GM12878 (cell line): Measurements from ENCODE around the gene FEN1.

Experiments used
- CEBPB ChIP-seq, 2 experiments: fragments of 150-350 bp in 1 of 2; IDR thresholded peaks; 2 replicates each; pipeline ENCODE4 v1.6.1; 2012 to 2014; ENCODE audit warnings: low read depth in 2 of 2, low read length in 2 of 2, borderline replicate concordance in 1 of 2, inconsistent platforms in 1 of 2
- ETV6 ChIP-seq, 2 experiments: fragments of 450-650 bp in 1 of 2; IDR thresholded peaks in 1 of 2; conservative IDR thresholded peaks in 1 of 2; 2 replicates each; pipeline ENCODE4 v1.6.1; 2014; ENCODE audit warnings: antibody characterized with exemption in 1 of 2, borderline replicate concordance in 1 of 2, low read depth in 1 of 2, mild to moderate bottlenecking in 1 of 2, moderate library complexity in 1 of 2
- MXI1 ChIP-seq: fragments of 150-350 bp; IDR thresholded peaks from 2 replicates; pipeline ENCODE4 v1.6.1; 2011; ENCODE audit warnings: low read depth, mild to moderate bottlenecking, inconsistent platforms, low read length, improper control_type of control experiment
- POLR2A ChIP-seq: IDR thresholded peaks from 2 replicates; pipeline ENCODE4 v1.6.1; 2011; ENCODE audit warnings: low read depth, mild to moderate bottlenecking, low read length
- RCOR1 ChIP-seq: conservative IDR thresholded peaks from 2 replicates; pipeline ENCODE4 v1.6.1; 2012; ENCODE audit warnings: low read depth, low read length, improper control_type of control experiment
- SIN3A ChIP-seq: IDR thresholded peaks from 2 replicates; pipeline ENCODE4 v1.6.1; 2012; ENCODE audit warnings: low read depth, low read length, improper control_type of control experiment
- SMC3 ChIP-seq: IDR thresholded peaks from 2 replicates; pipeline ENCODE4 v1.6.1; 2011; ENCODE audit warnings: low read length, improper control_type of control experiment, borderline replicate concordance
- SP1 ChIP-seq: IDR thresholded peaks from one replicate; pipeline ENCODE4 v1.6.1; 2011; ENCODE audit warnings: low read depth, low read length
- SPI1 ChIP-seq: IDR thresholded peaks from 2 replicates; pipeline ENCODE4 v1.6.1; 2011; ENCODE audit warnings: low read depth, mild to moderate bottlenecking, low read length, moderate library complexity, borderline replicate concordance; ENCODE audit not compliant: insufficient read depth
- SUPT20H ChIP-seq: IDR thresholded peaks from 2 replicates; pipeline ENCODE4 v1.6.1; 2011; ENCODE audit warnings: low read depth, mild to moderate bottlenecking, low read length, moderate library complexity, borderline replicate concordance; ENCODE audit not compliant: control insufficient read depth
- TCF12 ChIP-seq: IDR thresholded peaks from 2 replicates; pipeline ENCODE4 v1.6.1; 2011; ENCODE audit warnings: low read depth, mild to moderate bottlenecking, low read length
- TCF3 ChIP-seq: IDR thresholded peaks from 2 replicates; pipeline ENCODE4 v1.6.1; 2012; ENCODE audit warnings: low read depth, mild to moderate bottlenecking, low read length, borderline replicate concordance; ENCODE audit not compliant: insufficient read depth
- YBX1 ChIP-seq: fragments of 450-650 bp; IDR thresholded peaks from 2 replicates; pipeline ENCODE4 v1.6.1; 2016; ENCODE audit warnings: antibody characterized with exemption
- TF ChIP-seq, protein P1 (sequence below), 3 experiments: IDR thresholded peaks in 2 of 3; conservative IDR thresholded peaks in 1 of 3; 2 replicates each; pipeline ENCODE4 v1.5.1; 2011; ENCODE audit warnings: low read depth in 3 of 3, low read length in 3 of 3, mild to moderate bottlenecking in 3 of 3, control low read depth in 2 of 3, moderate library complexity in 2 of 3, inconsistent platforms in 1 of 3, mixed read lengths in 1 of 3; ENCODE audit not compliant: control insufficient read depth in 2 of 3, insufficient read depth in 1 of 3; ENCODE audit errors: extremely low read depth in 1 of 3

DNA sequence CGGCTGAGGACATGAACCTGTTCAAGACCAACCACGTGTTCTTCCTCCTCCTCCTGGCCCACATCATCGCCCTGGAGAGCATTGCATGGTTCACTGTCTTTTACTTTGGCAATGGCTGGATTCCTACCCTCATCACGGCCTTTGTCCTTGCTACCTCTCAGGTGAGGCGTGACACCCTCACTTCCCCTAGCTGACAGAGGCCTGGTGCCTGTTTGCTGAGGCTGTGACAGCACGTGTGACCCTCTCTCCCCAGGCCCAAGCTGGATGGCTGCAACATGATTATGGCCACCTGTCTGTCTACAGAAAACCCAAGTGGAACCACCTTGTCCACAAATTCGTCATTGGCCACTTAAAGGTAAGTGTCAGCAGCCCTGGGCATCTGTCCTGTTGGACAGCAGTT, 47.7 kb downstream of the FEN1 start:
- TF ChIP-seq TCF3 (no peak), YBX1 (no peak), ETV6 (conservative IDR thresholded peaks at IDR 0.05 in 1 of 2, IDR thresholded peaks at IDR 0.05 in 1 of 2; ENCODE audit: borderline replicate concordance in 1 of 2, low read depth in 1 of 2) (no peak), SIN3A (no peak), CEBPB (IDR thresholded peaks at IDR 0.05; ENCODE audit: borderline replicate concordance in 1 of 2, low read depth in 2 of 2, low read length in 2 of 2) (no peak), TCF12 (no peak), POLR2A (no peak), SPI1 (no peak), SMC3 (no peak), RCOR1 (no peak), MXI1 (no peak), SUPT20H (no peak), SP1 (no peak)
- TF ChIP-seq, protein P1, sequence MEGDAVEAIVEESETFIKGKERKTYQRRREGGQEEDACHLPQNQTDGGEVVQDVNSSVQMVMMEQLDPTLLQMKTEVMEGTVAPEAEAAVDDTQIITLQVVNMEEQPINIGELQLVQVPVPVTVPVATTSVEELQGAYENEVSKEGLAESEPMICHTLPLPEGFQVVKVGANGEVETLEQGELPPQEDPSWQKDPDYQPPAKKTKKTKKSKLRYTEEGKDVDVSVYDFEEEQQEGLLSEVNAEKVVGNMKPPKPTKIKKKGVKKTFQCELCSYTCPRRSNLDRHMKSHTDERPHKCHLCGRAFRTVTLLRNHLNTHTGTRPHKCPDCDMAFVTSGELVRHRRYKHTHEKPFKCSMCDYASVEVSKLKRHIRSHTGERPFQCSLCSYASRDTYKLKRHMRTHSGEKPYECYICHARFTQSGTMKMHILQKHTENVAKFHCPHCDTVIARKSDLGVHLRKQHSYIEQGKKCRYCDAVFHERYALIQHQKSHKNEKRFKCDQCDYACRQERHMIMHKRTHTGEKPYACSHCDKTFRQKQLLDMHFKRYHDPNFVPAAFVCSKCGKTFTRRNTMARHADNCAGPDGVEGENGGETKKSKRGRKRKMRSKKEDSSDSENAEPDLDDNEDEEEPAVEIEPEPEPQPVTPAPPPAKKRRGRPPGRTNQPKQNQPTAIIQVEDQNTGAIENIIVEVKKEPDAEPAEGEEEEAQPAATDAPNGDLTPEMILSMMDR (IDR thresholded peaks at IDR 0.05 in 2 of 3, conservative IDR thresholded peaks at IDR 0.05 in 1 of 3; ENCODE audit: control insufficient read depth in 2 of 3, extremely low read depth in 1 of 3, insufficient read depth in 1 of 3, low read depth in 3 of 3, low read length in 3 of 3) = no peak
